Ishikawa (cell line): ENCODE data around the gene TTC23L.

Source experiments
- CEBPB ChIP-seq: IDR thresholded peaks from 2 replicates; pipeline ENCODE4 v1.6.1; 2012
- CREB1 ChIP-seq: IDR thresholded peaks from 2 replicates; pipeline ENCODE4 v1.6.1; 2012; ENCODE audit warnings: low read depth
- EGR1 ChIP-seq: IDR thresholded peaks from 2 replicates; pipeline ENCODE4 v1.6.1; 2012
- EP300 ChIP-seq: IDR thresholded peaks from 2 replicates; pipeline ENCODE4 v1.6.1; 2012; ENCODE audit warnings: borderline replicate concordance
- FOXM1 ChIP-seq: IDR thresholded peaks from 2 replicates; pipeline ENCODE4 v1.6.1; 2012; ENCODE audit warnings: low read depth, borderline replicate concordance
- NFIC ChIP-seq: IDR thresholded peaks from 2 replicates; pipeline ENCODE4 v1.6.1; 2012
- RAD21 ChIP-seq: IDR thresholded peaks from 2 replicates; pipeline ENCODE4 v1.6.1; 2012; ENCODE audit warnings: low read depth
- REST ChIP-seq: IDR thresholded peaks from 2 replicates; pipeline ENCODE4 v1.6.1; 2012; ENCODE audit warnings: low read depth, mild to moderate bottlenecking
- TAF1 ChIP-seq: IDR thresholded peaks from 2 replicates; pipeline ENCODE4 v1.6.1; 2012; ENCODE audit warnings: low read depth, mild to moderate bottlenecking
- TCF12 ChIP-seq: IDR thresholded peaks from 2 replicates; pipeline ENCODE4 v1.6.1; 2012; ENCODE audit warnings: low read depth
- TEAD4 ChIP-seq: IDR thresholded peaks from 2 replicates; pipeline ENCODE4 v1.6.1; 2012
- YY1 ChIP-seq: IDR thresholded peaks from 2 replicates; pipeline ENCODE4 v1.6.1; 2012; ENCODE audit warnings: low read depth
- ZBTB7A ChIP-seq: IDR thresholded peaks from 2 replicates; pipeline ENCODE4 v1.6.1; 2012; ENCODE audit warnings: low read depth
- TF ChIP-seq, protein P1 (sequence below): IDR thresholded peaks from 2 replicates; pipeline ENCODE4 v1.6.1; 2012
- TF ChIP-seq, protein P2 (sequence below): IDR thresholded peaks from 2 replicates; pipeline ENCODE4 v1.6.1; 2012

Gene TTC23L

DNA sequence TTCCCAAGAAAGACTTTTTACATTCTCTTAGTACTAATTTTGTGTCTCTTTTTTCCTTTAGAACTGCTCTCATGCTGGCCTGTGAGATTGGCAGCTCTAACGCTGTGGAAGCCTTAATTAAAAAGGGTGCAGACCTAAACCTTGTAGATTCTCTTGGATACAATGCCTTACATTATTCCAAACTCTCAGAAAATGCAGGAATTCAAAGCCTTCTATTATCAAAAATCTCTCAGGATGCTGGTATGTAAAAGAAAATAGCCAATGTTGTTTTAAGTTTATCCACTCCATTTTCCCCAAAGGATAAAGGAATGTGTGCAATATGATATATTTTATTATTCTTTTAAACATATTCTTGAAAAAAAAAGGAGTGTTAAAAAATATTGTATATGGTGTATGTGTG, 27.3 kb upstream of the TTC23L start:
- TF ChIP-seq RAD21 (no peak), EP300 (no peak), REST (no peak), EGR1 (no peak), YY1 (no peak), FOXM1 (no peak), CEBPB (no peak), TCF12 (no peak), TEAD4 (no peak), CREB1 (no peak)
- TF ChIP-seq, protein P1, sequence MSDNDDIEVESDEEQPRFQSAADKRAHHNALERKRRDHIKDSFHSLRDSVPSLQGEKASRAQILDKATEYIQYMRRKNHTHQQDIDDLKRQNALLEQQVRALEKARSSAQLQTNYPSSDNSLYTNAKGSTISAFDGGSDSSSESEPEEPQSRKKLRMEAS: no peak
- TF ChIP-seq, protein P2, sequence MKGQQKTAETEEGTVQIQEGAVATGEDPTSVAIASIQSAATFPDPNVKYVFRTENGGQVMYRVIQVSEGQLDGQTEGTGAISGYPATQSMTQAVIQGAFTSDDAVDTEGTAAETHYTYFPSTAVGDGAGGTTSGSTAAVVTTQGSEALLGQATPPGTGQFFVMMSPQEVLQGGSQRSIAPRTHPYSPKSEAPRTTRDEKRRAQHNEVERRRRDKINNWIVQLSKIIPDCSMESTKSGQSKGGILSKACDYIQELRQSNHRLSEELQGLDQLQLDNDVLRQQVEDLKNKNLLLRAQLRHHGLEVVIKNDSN: no peak

DNA sequence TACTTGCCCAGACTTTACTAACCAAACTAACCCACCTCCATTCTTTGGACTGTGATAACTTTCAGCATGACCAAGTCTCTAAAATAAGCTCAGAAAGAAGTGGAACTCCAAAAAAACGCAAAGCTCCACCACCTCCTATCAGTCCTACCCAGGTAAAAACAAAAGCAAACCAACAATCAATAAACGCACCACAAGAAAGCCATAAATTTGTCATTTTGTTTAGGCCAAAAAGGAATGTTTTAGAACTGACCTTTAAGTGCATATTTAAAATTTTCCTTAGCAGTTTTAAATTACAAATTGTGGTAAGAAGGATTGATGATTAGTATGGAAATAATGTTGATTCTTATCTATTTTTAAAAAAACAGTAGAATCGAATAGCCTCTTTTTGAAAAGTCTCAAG, 25.5 kb upstream of the TTC23L start:
- TF ChIP-seq REST (no peak), ZBTB7A (no peak), TCF12 (no peak), FOXM1 (no peak), EP300 (no peak), CEBPB (no peak), TAF1 (no peak), TEAD4 (no peak), CREB1 (no peak), YY1 (no peak), NFIC (no peak), EGR1 (no peak), RAD21 (no peak)
- TF ChIP-seq, protein P2: no peak
- TF ChIP-seq, protein P1: no peak

DNA sequence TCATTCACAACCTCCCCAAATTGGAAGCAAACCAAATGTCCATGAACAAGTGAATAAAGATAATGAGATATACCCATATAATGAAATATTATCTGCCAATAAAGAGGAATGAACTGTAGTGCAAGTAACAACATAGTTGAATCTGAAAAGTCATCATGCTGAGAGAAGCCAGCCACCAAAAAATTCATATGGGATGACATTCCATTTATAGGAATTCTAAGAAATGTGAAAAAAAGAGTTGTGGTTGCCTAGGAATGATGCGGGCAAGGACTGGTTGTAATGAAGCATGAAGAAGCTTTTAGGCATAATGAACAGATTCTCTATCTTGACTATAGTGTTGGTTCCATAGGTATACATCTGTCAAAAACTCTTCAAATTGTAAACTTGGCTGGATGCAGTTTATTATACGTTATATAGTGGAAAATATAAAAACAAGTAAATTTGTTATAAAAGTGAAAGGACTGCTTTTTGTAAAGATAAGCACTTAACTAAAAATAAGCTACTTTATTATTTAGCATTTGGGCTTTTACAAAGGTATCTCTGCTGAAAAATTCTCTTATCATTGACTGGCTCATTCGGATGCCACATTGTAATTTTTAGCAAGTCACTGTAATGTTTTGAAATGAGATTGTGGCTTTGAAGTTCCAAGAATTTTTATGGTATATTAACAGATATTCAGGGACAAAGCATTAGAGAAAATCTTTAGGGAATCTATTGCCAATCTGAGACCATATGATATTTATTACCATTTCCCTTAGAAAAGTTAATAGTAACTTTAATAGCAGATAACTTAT, 21.2 kb upstream of the TTC23L start:
- TF ChIP-seq REST: no peak
- TF ChIP-seq, protein P2: no peak
- TF ChIP-seq TAF1: no peak
- TF ChIP-seq TCF12: no peak
- TF ChIP-seq FOXM1: no peak
- TF ChIP-seq YY1: no peak
- no peak for TF ChIP-seq CEBPB
- no peak for TF ChIP-seq ZBTB7A
- no peak for TF ChIP-seq CREB1
- TF ChIP-seq TEAD4: no peak
- no peak for TF ChIP-seq EGR1
- TF ChIP-seq, protein P1: no peak
- TF ChIP-seq NFIC: no peak
- TF ChIP-seq EP300: no peak
- TF ChIP-seq RAD21: no peak

DNA sequence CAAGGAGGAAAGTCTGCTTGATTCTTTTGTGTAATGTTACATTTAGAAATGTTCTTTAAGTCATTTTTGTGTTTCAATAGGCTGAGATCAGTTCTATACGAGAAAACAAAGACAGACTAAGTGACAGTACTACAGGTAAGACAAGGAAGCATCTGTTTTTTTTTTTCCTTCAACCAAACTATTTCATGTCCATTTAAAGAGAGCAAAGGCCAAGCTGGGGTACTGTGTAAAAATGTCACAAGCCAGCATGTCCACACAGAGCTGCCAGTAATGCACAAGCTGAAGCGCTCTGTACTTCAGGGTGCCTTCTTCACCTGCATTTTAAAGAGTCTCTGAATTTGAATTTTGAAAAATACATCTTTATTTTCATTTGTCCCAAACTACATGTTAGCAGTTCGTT, 20.2 kb upstream of the TTC23L start:
- no peak for TF ChIP-seq REST
- no peak for TF ChIP-seq CREB1
- TF ChIP-seq TEAD4: no peak
- TF ChIP-seq EP300: no peak
- no peak for TF ChIP-seq YY1
- no peak for TF ChIP-seq NFIC
- TF ChIP-seq ZBTB7A: no peak
- TF ChIP-seq, protein P1: no peak
- no peak for TF ChIP-seq CEBPB
- no peak for TF ChIP-seq EGR1
- no peak for TF ChIP-seq TCF12
- TF ChIP-seq, protein P2: no peak
- TF ChIP-seq RAD21: no peak
